HepG2 (cell line): ENCODE results near the gene TRIO. TPM values are rescaled to one million over a fixed set of nuclear protein-coding genes. Genes with fewer than 3 reads are reported as not detected.
"Not testable (repeated sequence)": the region's sequence is repeated elsewhere in the genome, so short reads cannot be mapped to it uniquely, and the experiment has no call there.

ENCODE experiments used
- EP300 ChIP-seq, 3 experiments: sonication (generic) in 1 of 3; formaldehyde crosslinking in 1 of 3; IDR thresholded peaks; 2 replicates each; pipeline versions ENCODE4 v1.5.1 to v1.6.1; 2011 to 2020; ENCODE audit warnings: low read depth in 2 of 3, low read length in 2 of 3, borderline replicate concordance in 1 of 3, improper control_type of control experiment in 1 of 3, mild to moderate bottlenecking in 1 of 3, missing genetic modification reagents in 1 of 3, moderate library complexity in 1 of 3
- FOSL2 ChIP-seq: sonication (generic); formaldehyde crosslinking; IDR thresholded peaks from 2 replicates; pipeline ENCODE4 v1.4.0; 2020; ENCODE audit warnings: missing genetic modification reagents
- GZF1 ChIP-seq: sonication (generic); formaldehyde crosslinking; IDR thresholded peaks from 2 replicates; pipeline ENCODE4 v1.5.1; 2020; ENCODE audit warnings: mild to moderate bottlenecking, missing genetic modification reagents
- MIXL1 ChIP-seq: IDR thresholded peaks from 2 replicates; pipeline ENCODE4 v1.6.1; 2016
- STAG1 ChIP-seq: sonication (generic); formaldehyde crosslinking; IDR thresholded peaks from 2 replicates; pipeline ENCODE4 v1.4.0; 2020; ENCODE audit warnings: missing genetic modification reagents
- TRIM24 ChIP-seq: sonication (generic); formaldehyde crosslinking; IDR thresholded peaks from 2 replicates; pipeline ENCODE4 v1.8.0; 2022; ENCODE audit warnings: mild to moderate bottlenecking, missing genetic modification reagents
- polyA plus RNA-seq, 8 experiments: library from polyadenylated mRNA; depleted of rRNA in 3 of 8; stranded (reverse) in 7 of 8; unstranded in 1 of 8; fragments of >200 nt; fragmentation: Illumina TruSeq in 4 of 8; extraction: Trizol in 4 of 8; gene quantifications; 2 replicates each; pipeline versions ENCODE4 v1.2.1 to v1.2.3, GENCODE V29; 2011 to 2016; ENCODE audit warnings: low read depth in 4 of 8, missing spikeins in 1 of 8, mixed read lengths in 1 of 8; ENCODE audit not compliant: insufficient read depth in 1 of 8
- total RNA-seq, 5 experiments: library from RNA; depleted of rRNA; stranded (reverse); fragments of >200 nt; fragmentation: Illumina TruSeq; extraction: Trizol; gene quantifications; 2 replicates each; pipeline ENCODE4 v1.2.3, GENCODE V29; 2016; ENCODE audit warnings: low read depth in 1 of 5
- TF ChIP-seq, protein P1 (sequence below): sonication (generic); formaldehyde crosslinking; IDR thresholded peaks from 2 replicates; pipeline ENCODE4 v1.5.0; 2020; ENCODE audit warnings: mild to moderate bottlenecking, missing genetic modification reagents, borderline replicate concordance
- TF ChIP-seq, protein P2 (sequence below): sonication (generic); formaldehyde crosslinking; IDR thresholded peaks from 2 replicates; pipeline ENCODE4 v1.4.0; 2020; ENCODE audit warnings: missing genetic modification reagents
- TF ChIP-seq, protein P3 (sequence below): sonication (generic); formaldehyde crosslinking; IDR thresholded peaks from 2 replicates; pipeline ENCODE4 v1.5.0; 2020; ENCODE audit warnings: mild to moderate bottlenecking, missing genetic modification reagents, borderline replicate concordance
- TF ChIP-seq, protein P4 (sequence below): IDR thresholded peaks from 2 replicates; pipeline ENCODE4 v1.6.1; 2012; ENCODE audit warnings: inconsistent platforms
- TF ChIP-seq, protein P5 (sequence below): sonication (generic); formaldehyde crosslinking; IDR thresholded peaks from 2 replicates; pipeline ENCODE4 v1.5.1; 2020; ENCODE audit warnings: mild to moderate bottlenecking, missing genetic modification reagents
- TF ChIP-seq, protein P6 (sequence below): IDR thresholded peaks from 2 replicates; pipeline ENCODE4 v1.4.0; 2020; ENCODE audit warnings: mild to moderate bottlenecking, missing genetic modification reagents

The TRIO gene
- total and polyA plus RNA-seq, 2 of the 13 experiments (the other 11 are each of a cell fraction or from before 2014, with no cell fraction given): 45.2 to 45.9 TPM

DNA sequence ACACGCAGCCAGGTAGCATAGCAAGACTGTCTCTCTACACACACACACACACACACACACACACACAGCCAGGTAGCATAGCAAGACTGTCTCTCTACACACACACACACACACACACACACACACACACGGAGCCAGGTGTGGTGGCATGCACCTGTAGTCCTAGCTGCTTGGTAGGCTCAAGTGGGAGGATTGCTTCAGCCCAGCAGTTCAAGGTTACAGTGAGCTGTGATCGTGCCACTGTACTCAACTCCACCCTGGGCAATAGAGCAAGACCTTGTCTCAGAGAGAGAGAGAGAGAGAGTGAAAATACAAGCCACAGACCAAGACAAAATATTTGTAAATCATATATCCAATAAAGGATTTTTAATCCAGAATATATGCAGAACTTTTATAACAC lies 64.3 kb downstream of the TRIO start (continued):
- TF ChIP-seq, protein P1, sequence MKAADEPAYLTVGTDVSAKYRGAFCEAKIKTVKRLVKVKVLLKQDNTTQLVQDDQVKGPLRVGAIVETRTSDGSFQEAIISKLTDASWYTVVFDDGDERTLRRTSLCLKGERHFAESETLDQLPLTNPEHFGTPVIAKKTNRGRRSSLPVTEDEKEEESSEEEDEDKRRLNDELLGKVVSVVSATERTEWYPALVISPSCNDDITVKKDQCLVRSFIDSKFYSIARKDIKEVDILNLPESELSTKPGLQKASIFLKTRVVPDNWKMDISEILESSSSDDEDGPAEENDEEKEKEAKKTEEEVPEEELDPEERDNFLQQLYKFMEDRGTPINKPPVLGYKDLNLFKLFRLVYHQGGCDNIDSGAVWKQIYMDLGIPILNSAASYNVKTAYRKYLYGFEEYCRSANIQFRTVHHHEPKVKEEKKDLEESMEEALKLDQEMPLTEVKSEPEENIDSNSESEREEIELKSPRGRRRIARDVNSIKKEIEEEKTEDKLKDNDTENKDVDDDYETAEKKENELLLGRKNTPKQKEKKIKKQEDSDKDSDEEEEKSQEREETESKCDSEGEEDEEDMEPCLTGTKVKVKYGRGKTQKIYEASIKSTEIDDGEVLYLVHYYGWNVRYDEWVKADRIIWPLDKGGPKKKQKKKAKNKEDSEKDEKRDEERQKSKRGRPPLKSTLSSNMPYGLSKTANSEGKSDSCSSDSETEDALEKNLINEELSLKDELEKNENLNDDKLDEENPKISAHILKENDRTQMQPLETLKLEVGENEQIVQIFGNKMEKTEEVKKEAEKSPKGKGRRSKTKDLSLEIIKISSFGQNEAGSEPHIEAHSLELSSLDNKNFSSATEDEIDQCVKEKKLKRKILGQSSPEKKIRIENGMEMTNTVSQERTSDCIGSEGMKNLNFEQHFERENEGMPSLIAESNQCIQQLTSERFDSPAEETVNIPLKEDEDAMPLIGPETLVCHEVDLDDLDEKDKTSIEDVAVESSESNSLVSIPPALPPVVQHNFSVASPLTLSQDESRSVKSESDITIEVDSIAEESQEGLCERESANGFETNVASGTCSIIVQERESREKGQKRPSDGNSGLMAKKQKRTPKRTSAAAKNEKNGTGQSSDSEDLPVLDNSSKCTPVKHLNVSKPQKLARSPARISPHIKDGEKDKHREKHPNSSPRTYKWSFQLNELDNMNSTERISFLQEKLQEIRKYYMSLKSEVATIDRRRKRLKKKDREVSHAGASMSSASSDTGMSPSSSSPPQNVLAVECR: peak; percentile 22; the same call in 1 of the 2 replicates
- TF ChIP-seq, protein P2, sequence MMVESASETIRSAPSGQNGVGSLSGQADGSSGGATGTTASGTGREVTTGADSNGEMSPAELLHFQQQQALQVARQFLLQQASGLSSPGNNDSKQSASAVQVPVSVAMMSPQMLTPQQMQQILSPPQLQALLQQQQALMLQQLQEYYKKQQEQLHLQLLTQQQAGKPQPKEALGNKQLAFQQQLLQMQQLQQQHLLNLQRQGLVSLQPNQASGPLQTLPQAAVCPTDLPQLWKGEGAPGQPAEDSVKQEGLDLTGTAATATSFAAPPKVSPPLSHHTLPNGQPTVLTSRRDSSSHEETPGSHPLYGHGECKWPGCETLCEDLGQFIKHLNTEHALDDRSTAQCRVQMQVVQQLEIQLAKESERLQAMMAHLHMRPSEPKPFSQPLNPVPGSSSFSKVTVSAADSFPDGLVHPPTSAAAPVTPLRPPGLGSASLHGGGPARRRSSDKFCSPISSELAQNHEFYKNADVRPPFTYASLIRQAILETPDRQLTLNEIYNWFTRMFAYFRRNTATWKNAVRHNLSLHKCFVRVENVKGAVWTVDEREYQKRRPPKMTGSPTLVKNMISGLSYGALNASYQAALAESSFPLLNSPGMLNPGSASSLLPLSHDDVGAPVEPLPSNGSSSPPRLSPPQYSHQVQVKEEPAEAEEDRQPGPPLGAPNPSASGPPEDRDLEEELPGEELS: peak; percentile 54; the same call in 1 of the 2 replicates
- TF ChIP-seq, protein P3, sequence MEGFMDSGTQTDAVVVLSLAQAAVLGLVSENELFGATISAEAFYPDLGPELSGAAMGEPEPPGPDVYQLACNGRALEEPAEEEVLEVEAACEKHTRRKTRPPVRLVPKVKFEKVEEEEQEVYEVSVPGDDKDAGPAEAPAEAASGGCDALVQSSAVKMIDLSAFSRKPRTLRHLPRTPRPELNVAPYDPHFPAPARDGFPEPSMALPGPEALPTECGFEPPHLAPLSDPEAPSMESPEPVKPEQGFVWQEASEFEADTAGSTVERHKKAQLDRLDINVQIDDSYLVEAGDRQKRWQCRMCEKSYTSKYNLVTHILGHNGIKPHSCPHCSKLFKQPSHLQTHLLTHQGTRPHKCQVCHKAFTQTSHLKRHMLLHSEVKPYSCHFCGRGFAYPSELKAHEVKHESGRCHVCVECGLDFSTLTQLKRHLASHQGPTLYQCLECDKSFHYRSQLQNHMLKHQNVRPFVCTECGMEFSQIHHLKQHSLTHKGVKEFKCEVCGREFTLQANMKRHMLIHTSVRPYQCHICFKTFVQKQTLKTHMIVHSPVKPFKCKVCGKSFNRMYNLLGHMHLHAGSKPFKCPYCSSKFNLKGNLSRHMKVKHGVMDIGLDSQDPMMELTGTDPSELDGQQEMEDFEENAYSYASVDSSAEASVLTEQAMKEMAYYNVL (CRISPR knock-in tag): 0 out of 2 replicates have a peak, but pooled peaks have one; percentile 28
- TF ChIP-seq EP300 (IDR thresholded peaks at IDR 0.05; ENCODE audit: low read depth in 2 of 2, low read length in 2 of 2): peak in 1 of 2 experiments; percentile 34; a peak in 1 of 4 replicates
- TF ChIP-seq EP300 (CRISPR knock-in tag; IDR thresholded peaks at IDR 0.05; ENCODE audit: borderline replicate concordance): not testable (repeated sequence)
- peak; percentile 29; the same call in 1 of the 2 replicates for TF ChIP-seq TRIM24
- TF ChIP-seq, protein P4, sequence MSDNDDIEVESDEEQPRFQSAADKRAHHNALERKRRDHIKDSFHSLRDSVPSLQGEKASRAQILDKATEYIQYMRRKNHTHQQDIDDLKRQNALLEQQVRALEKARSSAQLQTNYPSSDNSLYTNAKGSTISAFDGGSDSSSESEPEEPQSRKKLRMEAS: 0 out of 2 replicates have a peak, but pooled peaks have one; percentile 19
- TF ChIP-seq, protein P5, sequence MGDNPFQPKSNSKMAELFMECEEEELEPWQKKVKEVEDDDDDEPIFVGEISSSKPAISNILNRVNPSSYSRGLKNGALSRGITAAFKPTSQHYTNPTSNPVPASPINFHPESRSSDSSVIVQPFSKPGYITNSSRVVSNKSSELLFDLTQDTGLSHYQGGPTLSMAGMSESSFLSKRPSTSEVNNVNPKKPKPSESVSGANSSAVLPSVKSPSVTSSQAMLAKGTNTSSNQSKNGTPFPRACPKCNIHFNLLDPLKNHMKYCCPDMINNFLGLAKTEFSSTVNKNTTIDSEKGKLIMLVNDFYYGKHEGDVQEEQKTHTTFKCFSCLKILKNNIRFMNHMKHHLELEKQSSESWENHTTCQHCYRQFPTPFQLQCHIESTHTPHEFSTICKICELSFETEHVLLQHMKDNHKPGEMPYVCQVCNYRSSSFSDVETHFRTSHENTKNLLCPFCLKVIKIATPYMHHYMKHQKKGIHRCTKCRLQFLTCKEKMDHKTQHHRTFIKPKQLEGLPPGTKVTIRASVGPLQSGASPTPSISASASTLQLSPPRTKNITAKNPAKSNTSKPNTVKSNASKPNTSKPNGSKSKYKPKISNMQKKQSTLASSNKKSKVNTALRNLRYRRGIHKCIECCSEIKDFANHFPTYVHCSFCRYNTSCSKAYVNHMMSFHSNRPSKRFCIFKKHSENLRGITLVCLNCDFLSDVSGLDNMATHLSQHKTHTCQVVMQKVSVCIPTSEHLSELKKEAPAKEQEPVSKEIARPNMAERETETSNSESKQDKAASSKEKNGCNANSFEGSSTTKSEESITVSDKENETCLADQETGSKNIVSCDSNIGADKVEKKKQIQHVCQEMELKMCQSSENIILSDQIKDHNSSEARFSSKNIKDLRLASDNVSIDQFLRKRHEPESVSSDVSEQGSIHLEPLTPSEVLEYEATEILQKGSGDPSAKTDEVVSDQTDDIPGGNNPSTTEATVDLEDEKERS (CRISPR knock-in tag): peak; percentile 93
- peak; percentile 8; the same call in 1 of the 2 replicates for TF ChIP-seq STAG1 (CRISPR knock-in tag)
- TF ChIP-seq MIXL1 (CRISPR knock-in tag): peak; percentile 37; the same call in 1 of the 2 replicates
- TF ChIP-seq FOSL2 (CRISPR knock-in tag): peak; percentile 35; the same call in 1 of the 2 replicates
- TF ChIP-seq GZF1 (CRISPR knock-in tag): peak; percentile 94
- TF ChIP-seq, protein P6, sequence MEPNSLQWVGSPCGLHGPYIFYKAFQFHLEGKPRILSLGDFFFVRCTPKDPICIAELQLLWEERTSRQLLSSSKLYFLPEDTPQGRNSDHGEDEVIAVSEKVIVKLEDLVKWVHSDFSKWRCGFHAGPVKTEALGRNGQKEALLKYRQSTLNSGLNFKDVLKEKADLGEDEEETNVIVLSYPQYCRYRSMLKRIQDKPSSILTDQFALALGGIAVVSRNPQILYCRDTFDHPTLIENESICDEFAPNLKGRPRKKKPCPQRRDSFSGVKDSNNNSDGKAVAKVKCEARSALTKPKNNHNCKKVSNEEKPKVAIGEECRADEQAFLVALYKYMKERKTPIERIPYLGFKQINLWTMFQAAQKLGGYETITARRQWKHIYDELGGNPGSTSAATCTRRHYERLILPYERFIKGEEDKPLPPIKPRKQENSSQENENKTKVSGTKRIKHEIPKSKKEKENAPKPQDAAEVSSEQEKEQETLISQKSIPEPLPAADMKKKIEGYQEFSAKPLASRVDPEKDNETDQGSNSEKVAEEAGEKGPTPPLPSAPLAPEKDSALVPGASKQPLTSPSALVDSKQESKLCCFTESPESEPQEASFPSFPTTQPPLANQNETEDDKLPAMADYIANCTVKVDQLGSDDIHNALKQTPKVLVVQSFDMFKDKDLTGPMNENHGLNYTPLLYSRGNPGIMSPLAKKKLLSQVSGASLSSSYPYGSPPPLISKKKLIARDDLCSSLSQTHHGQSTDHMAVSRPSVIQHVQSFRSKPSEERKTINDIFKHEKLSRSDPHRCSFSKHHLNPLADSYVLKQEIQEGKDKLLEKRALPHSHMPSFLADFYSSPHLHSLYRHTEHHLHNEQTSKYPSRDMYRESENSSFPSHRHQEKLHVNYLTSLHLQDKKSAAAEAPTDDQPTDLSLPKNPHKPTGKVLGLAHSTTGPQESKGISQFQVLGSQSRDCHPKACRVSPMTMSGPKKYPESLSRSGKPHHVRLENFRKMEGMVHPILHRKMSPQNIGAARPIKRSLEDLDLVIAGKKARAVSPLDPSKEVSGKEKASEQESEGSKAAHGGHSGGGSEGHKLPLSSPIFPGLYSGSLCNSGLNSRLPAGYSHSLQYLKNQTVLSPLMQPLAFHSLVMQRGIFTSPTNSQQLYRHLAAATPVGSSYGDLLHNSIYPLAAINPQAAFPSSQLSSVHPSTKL: peak; percentile 64; the same call in 1 of the 2 replicates
